PFSK-1 (cell line): ENCODE results near the gene C17orf107.

Experiments
- FOXP2 ChIP-seq: optimal IDR thresholded peaks from 2 replicates; pipeline ENCODE3; 2011; ENCODE audit warnings: borderline replicate concordance, control low read depth, inconsistent platforms; ENCODE audit not compliant: insufficient read depth; ENCODE audit errors: extremely low read length, extremely low read depth
- POLR2AphosphoS5 ChIP-seq: IDR thresholded peaks from 2 replicates; pipeline ENCODE4 v1.6.1; 2012; ENCODE audit warnings: low read depth, mild to moderate bottlenecking, control low read depth, low read length, moderate library complexity
- REST ChIP-seq, 2 experiments: IDR thresholded peaks; 2 replicates each; pipeline versions ENCODE4 v1.6.1 to v1.8.0; 2011 to 2012; ENCODE audit warnings: low read depth in 2 of 2, low read length in 2 of 2, control low read depth in 1 of 2, inconsistent platforms in 1 of 2, mild to moderate bottlenecking in 1 of 2, moderate library complexity in 1 of 2; ENCODE audit not compliant: insufficient read depth in 1 of 2
- SIN3A ChIP-seq: IDR thresholded peaks from 2 replicates; pipeline ENCODE4 v1.6.1; 2012; ENCODE audit warnings: mild to moderate bottlenecking, low read length, moderate library complexity, borderline replicate concordance; ENCODE audit not compliant: insufficient read depth
- TAF1 ChIP-seq: IDR thresholded peaks from 2 replicates; pipeline ENCODE4 v1.6.1; 2012; ENCODE audit warnings: low read length, control low read depth, borderline replicate concordance; ENCODE audit not compliant: insufficient read depth

The C17orf107 gene

GRCh38 chr17:4945944-4946280 is 46.6 kb downstream of the C17orf107 start:
- TF ChIP-seq FOXP2 (no peak), TAF1 (no peak), POLR2AphosphoS5 (no peak), SIN3A (no peak), REST (IDR thresholded peaks at IDR 0.05; ENCODE audit: insufficient read depth in 1 of 2, low read depth in 2 of 2, low read length in 2 of 2) (no peak; a peak in 1 of 4 replicates)

GRCh38 chr17:4946312-4946976 is 47.1 kb downstream of the C17orf107 start:
- TF ChIP-seq FOXP2 = no peak
- 0 out of 2 replicates have a peak, but pooled peaks have one; percentile 6 for TF ChIP-seq POLR2AphosphoS5

GRCh38 chr17:4947010-4947410 is 47.7 kb downstream of the C17orf107 start:
- peak; percentile 43; the same call in 1 of the 2 replicates for TF ChIP-seq TAF1
- no peak for TF ChIP-seq POLR2AphosphoS5

- 0 out of 2 replicates have a peak, but pooled peaks have one; percentile 34 for TF ChIP-seq TAF1
- TF ChIP-seq FOXP2 = no peak
- 0 out of 2 replicates have a peak, but pooled peaks have one; percentile 10 for TF ChIP-seq SIN3A
- 0 out of 4 replicates have a peak, but pooled peaks of 1 of the 2 experiments have one; percentile 13 for TF ChIP-seq REST (IDR thresholded peaks at IDR 0.05; ENCODE audit: insufficient read depth in 1 of 2, low read depth in 2 of 2, low read length in 2 of 2)
- TF ChIP-seq POLR2AphosphoS5 = peak; percentile 57; the same call in 1 of the 2 replicates
These were observed 48.3 kb downstream of the C17orf107 start for GRCh38 chr17:4947411-4948165.

GRCh38 chr17:4948166-4948930 is 49.0 kb downstream of the C17orf107 start, which contains the start of gene PFN1:
TSS of gene PFN1 (minus strand) at chr17:4948530. CDS start at chr17:4948394, 136 bp downstream.
- TF ChIP-seq SIN3A (0 out of 2 replicates have a peak, but pooled peaks have one; percentile 50), FOXP2 (peak; percentile 48), TAF1 (peak; percentile 91; the same call in 1 of the 2 replicates), REST (IDR thresholded peaks at IDR 0.05; ENCODE audit: insufficient read depth in 1 of 2, low read depth in 2 of 2, low read length in 2 of 2) (no peak), POLR2AphosphoS5 (peak; percentile 81)
